K562 (cell line): ENCODE measurements around the gene GRAMD2B. TPM values are rescaled to one million over a fixed set of nuclear protein-coding genes. Genes with fewer than 3 reads are reported as not detected.

ENCODE experiments used
- ATAC-seq: fragments of 200-7000 bp; cut with Tn5 transposase; 3 replicates; pipeline ENCODE4 v1.9.1; 2020; ENCODE audit warnings: moderate library complexity
- BruUV-seq: library from RNA; stranded (reverse); fragments of 400-500 nt; replicated peaks from 2 replicates; lab custom pipeline; 2021; lab: Mats Ljungman, UMichigan
- CTCF ChIA-PET: fragments of 300-600 bp; formaldehyde crosslinking; extraction: SDS; loops from one replicate; lab custom pipeline; 2021; ENCODE audit warnings: low intra/inter-chr PET ratio; lab: Yijun Ruan, JAX
- POLR2A ChIA-PET: fragments of 300-600, 350-650 bp; sonication (Branson Sonifier 250); formaldehyde crosslinking; extraction: SDS; loops from one replicate; lab custom pipeline; 2021; ENCODE audit warnings: antibody characterized with exemption, inconsistent platforms; lab: Yijun Ruan, JAX
- DNase-seq, 4 experiments: peaks; one replicate each; pipeline versions ENCODE4 v3.0.0 to v3.0.0-alpha.2; 2011 to 2018; ENCODE audit warnings: low spot score in 3 of 4, mixed read lengths in 3 of 4; ENCODE audit errors: extremely low read depth in 1 of 4
- FAIRE-seq: peaks from 2 replicates; lab custom pipeline; 2011; peaks lifted over from hg19 to GRCh38; lab: Jason Lieb, UNC
- H2AFZ ChIP-seq: 2 replicates; pipeline ENCODE4 v1.6.0; 2011; ENCODE audit warnings: low read depth, low read length, control low read depth, inconsistent platforms
- H3K27ac ChIP-seq: fragments of 200-600 bp; 3 replicates; pipeline ENCODE4 v1.8.0; 2011; ENCODE audit warnings: low read depth, mild to moderate bottlenecking, control low read depth, inconsistent platforms, low read length, moderate library complexity, mixed read lengths; ENCODE audit errors: extremely low read depth
- H3K27me3 ChIP-seq, 2 experiments: fragments of 300-600 bp in 1 of 2; 2 replicates in 1 of 2; 3 replicates in 1 of 2; pipeline versions ENCODE4 v1.6.0 to v1.8.0; 2011; ENCODE audit warnings: inconsistent platforms in 2 of 2, low read length in 2 of 2, mild to moderate bottlenecking in 1 of 2, mixed read lengths in 1 of 2, moderate library complexity in 1 of 2; ENCODE audit not compliant: control insufficient read depth in 2 of 2, insufficient read depth in 2 of 2
- H3K36me3 ChIP-seq: fragments of 300-600 bp; 3 replicates; pipeline ENCODE4 v1.8.0; 2011; ENCODE audit warnings: mild to moderate bottlenecking, low read length, inconsistent platforms; ENCODE audit not compliant: control insufficient read depth, insufficient read depth
- H3K4me1 ChIP-seq, 2 experiments: fragments of 200-600 bp in 1 of 2; replicated peaks in 1 of 2; 2 replicates in 1 of 2; 3 replicates in 1 of 2; pipeline versions ENCODE4 v1.5.1 to v1.8.0; 2011; ENCODE audit warnings: inconsistent platforms in 2 of 2, low read length in 2 of 2, mild to moderate bottlenecking in 1 of 2, mixed read lengths in 1 of 2, moderate library complexity in 1 of 2; ENCODE audit not compliant: control insufficient read depth in 2 of 2, insufficient read depth in 2 of 2
- H3K4me2 ChIP-seq: 2 replicates; pipeline ENCODE4 v1.6.1; 2011; ENCODE audit warnings: low read length, control low read depth, inconsistent platforms, mixed read lengths; ENCODE audit not compliant: insufficient read depth
- H3K4me3 ChIP-seq: fragments of 200-600 bp; sonication (generic), shearing (Covaris generic); 2 replicates; pipeline ENCODE4 v1.5.1; 2016; ENCODE audit warnings: control low read depth, inconsistent platforms
- H3K79me2 ChIP-seq: fragments of 200-600 bp; 3 replicates; pipeline ENCODE4 v1.8.0; 2011; ENCODE audit warnings: low read length, inconsistent platforms; ENCODE audit not compliant: control insufficient read depth, insufficient read depth
- H3K9ac ChIP-seq, 2 experiments: 2 replicates each; pipeline versions ENCODE4 v1.6.0 to v1.6.1; 2011; ENCODE audit warnings: low read depth in 2 of 2, low read length in 2 of 2, control low read depth in 1 of 2, inconsistent platforms in 1 of 2, mild to moderate bottlenecking in 1 of 2, mixed read lengths in 1 of 2; ENCODE audit not compliant: insufficient read depth in 1 of 2
- H3K9me1 ChIP-seq: one replicate; pipeline ENCODE4 v1.6.0; 2011; ENCODE audit warnings: inconsistent platforms, mild to moderate bottlenecking, low read length, moderate library complexity; ENCODE audit not compliant: control insufficient read depth, insufficient read depth
- H3K9me3 ChIP-seq: replicated peaks from 2 replicates; pipeline ENCODE4 v1.5.1; 2011; ENCODE audit warnings: low read depth, low read length, inconsistent platforms; ENCODE audit not compliant: control insufficient read depth, insufficient read depth
- H4K20me1 ChIP-seq: replicated peaks from 2 replicates; pipeline ENCODE4 v1.6.1; 2011; ENCODE audit warnings: low read length, inconsistent platforms, mixed read lengths; ENCODE audit not compliant: control insufficient read depth, insufficient read depth
- TFAM ChIP-seq: fragments of 250-450 bp; sonication (Bioruptor Pico); conservative IDR thresholded peaks from 2 replicates; pipeline ENCODE4 v1.5.0; 2021; ENCODE audit warnings: mild to moderate bottlenecking, moderate library complexity
- ZNF282 ChIP-seq: sonication (generic); formaldehyde crosslinking; IDR thresholded peaks from 2 replicates; pipeline ENCODE4 v1.8.1; 2023; ENCODE audit warnings: missing genetic modification reagents
- ZNF407 ChIP-seq: fragments of 450-650 bp; IDR thresholded peaks from 2 replicates; pipeline ENCODE4 v1.6.1; 2016; ENCODE audit warnings: low read depth
- WGBS: fragments of 100-300 bp; shearing (Covaris generic); methylation state at CpG from one replicate; pipeline ENCODE4 v1.1.6; 2016; ENCODE audit warnings: low coverage, mixed read lengths; ENCODE audit not compliant: insufficient coverage; ENCODE audit errors: missing lambda C conversion rate; 5-methylcytosine and 5-hydroxymethylcytosine counted together
- in situ Hi-C: fragments of 300-500 bp; cut with MboI; formaldehyde crosslinking; loops from 4 replicates; pipeline ENCODE4 v1.15.0; 2018; ENCODE audit warnings: inconsistent platforms, mixed read lengths
- intact Hi-C: fragments of 100-400 bp; cut with micrococcal nuclease; formaldehyde crosslinking; loops from 2 replicates; pipeline ENCODE4 v1.14.2; 2022
- polyA plus RNA-seq, 8 experiments: library from polyadenylated mRNA; depleted of rRNA in 4 of 8; stranded (reverse) in 5 of 8; unstranded in 3 of 8; fragments of >200 nt; fragmentation: Nextera tagmentation in 2 of 8; fragmentation: Illumina TruSeq in 1 of 8; extraction: Ambion mirVana in 2 of 8; extraction: Trizol in 1 of 8; gene quantifications; 2 replicates each; pipeline versions ENCODE4 v1.2.1 to v1.2.3, GENCODE V29; 2011 to 2014; ENCODE audit warnings: inconsistent platforms in 1 of 8, missing spikeins in 1 of 8
- total RNA-seq, 7 experiments: library from RNA; depleted of rRNA in 6 of 7; stranded (reverse); fragments of >200 nt in 6 of 7; fragmentation: Illumina TruSeq in 2 of 7; extraction: Trizol in 2 of 7; gene quantifications; 2 replicates each; pipeline versions ENCODE4 v1.2.1 to v1.2.3, GENCODE V29; 2011 to 2021; ENCODE audit warnings: low replicate concordance in 1 of 7

Gene GRAMD2B
- total and polyA plus RNA-seq, 9 of the 15 experiments (the other 6 are each of a cell fraction or from before 2014, with no cell fraction given), result 0.32 to 4.2 (median 1.4) TPM

GRCh38 chr5:126376443-126376842 lies 46.8 kb upstream of the GRAMD2B start:
- in situ Hi-C loops, result no loop called here
- H3K4me1 ChIP-seq, result peaks cover 0 to under 1% of the 10 kb centered on the region in 2 experiments; a peak in 2 of 5 replicates
- FAIRE-seq (no peak), DNase-seq (no peak), ATAC-seq (no peak)
- 0% methylated on average over 1 of the region's 1 CpG for WGBS
- H3K4me2 ChIP-seq, result no peak overlapping the region; the same call in 1 of the 2 replicates
- H3K9me1 ChIP-seq, result no peaks in the 10 kb centered on the region
- no peak overlapping the region for H3K9ac ChIP-seq
- ChIA-PET POLR2A (interaction anchor here (1.0 kb wide), 1 partner anchor 25 kb away, joined by 3 read pairs; no protein-coding TSS in a partner anchor), CTCF (no interaction called here)
- H2AFZ ChIP-seq, result peak overlapping the region; percentile 44; the same call in 1 of the 2 replicates
- no peaks in the 10 kb centered on the region for H3K9me3 ChIP-seq
- no peaks in the 10 kb centered on the region for H3K79me2 ChIP-seq
- no peak overlapping the region for H3K27ac ChIP-seq
- no peaks in the 10 kb centered on the region for H3K36me3 ChIP-seq
- intact Hi-C loops, result no loop called here
- no peaks in the 10 kb centered on the region for H4K20me1 ChIP-seq
- H3K4me3 ChIP-seq, result no peak overlapping the region
- H3K27me3 ChIP-seq, result no peaks in the 10 kb centered on the region; a peak in 1 of 5 replicates
- BruUV-seq, result no TSS peak
- TF ChIP-seq TFAM, result no peak
- TF ChIP-seq ZNF407, result no peak
- no peak for TF ChIP-seq ZNF282
